ENCODE measurements around the gene EPS15. TPM values are rescaled to one million over a fixed set of nuclear protein-coding genes. Genes with fewer than 3 reads are reported as not detected.

EPS15 gene
- total RNA-seq, 1 experiment from 2014 or later: 26.3 TPM

DNA sequence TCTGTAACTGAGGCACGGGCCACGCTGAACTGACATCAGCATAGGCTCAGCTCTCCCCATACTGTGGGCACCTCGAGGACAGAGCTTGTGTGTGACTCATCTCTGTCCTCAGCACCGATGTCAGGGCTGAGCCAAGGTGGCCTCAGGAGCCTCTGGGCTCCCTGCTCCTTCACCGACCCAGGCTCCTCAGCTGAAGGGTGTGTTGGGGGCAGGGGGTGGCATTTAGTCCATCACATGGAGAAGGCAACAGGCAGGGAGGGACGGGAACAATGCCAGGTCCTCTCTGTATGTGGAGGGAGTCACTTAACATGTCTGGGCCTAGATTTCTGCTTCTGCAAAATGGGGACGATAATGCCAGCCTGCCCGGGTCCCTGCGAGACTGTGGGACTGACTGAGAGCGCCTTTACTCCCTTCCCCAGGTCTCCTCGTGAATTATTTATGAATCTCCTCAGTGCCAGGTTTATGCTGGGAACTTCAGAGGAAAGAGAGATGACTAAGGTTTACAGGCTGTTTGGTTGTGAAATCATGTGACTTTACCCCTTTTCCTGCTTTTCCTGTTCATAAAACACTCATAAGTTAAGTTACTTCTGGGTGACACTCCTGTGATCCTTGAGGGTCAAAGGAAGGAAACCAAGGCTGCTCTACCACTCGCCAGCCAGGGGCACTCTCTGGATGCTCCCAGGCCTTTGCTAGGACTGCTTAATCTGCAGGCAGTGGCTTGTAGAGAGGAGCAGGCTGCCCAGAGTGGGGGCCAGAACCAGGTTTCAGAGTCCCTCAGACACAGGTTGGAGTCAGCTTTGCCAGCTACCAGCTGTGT is 204.9 kb downstream of the EPS15 start:
- Histone ChIP-seq H3K4me3 (ENCODE audit: low read length) (peak overlapping the region; percentile 33; the same call in 1 of the 2 replicates), H3K27ac (ENCODE audit: low read length) (peak overlapping the region; percentile 96), H3K4me1 (ENCODE audit: insufficient read depth, low read length) (peaks cover 36% of the 10 kb centered on the region), H2AFZ (ENCODE audit: low read length) (peak overlapping the region; percentile 63), H3K9ac (ENCODE audit: low read length) (peak overlapping the region; percentile 75), H3K36me3 (ENCODE audit: low read depth, low read length) (no peaks in the 10 kb centered on the region), H3K9me2 (replicated peaks; ENCODE audit: low read length) (no peaks in the 10 kb centered on the region), H3K9me3 (ENCODE audit: low read length) (no peaks in the 10 kb centered on the region), H3K79me2 (ENCODE audit: low read length) (no peaks in the 10 kb centered on the region), H3F3A (ENCODE audit: low read length, unreplicated experiment) (no peaks in the 10 kb centered on the region), H3K4me2 (ENCODE audit: low read length) (peak overlapping the region; percentile 77), H4K20me1 (ENCODE audit: low read length) (no peaks in the 10 kb centered on the region), H3K27me3 (ENCODE audit: low read length) (no peaks in the 10 kb centered on the region)
- intact Hi-C loops (cut with micrococcal nuclease): no loop called here
- DNase-seq (peak; percentile 91), ATAC-seq (peak; percentile 80)
- ChIA-PET CTCF (no interaction called here), POLR2A (ENCODE audit: unreplicated experiment) (interaction anchor here (0.5 kb wide), 1 partner anchor 18 kb away, joined by 7 read pairs; no protein-coding TSS in a partner anchor)
- no peak for TF ChIP-seq EZH2 (IDR thresholded peaks at IDR 0.05; ENCODE audit: low read length, unreplicated experiment)
- TF ChIP-seq, protein P1, sequence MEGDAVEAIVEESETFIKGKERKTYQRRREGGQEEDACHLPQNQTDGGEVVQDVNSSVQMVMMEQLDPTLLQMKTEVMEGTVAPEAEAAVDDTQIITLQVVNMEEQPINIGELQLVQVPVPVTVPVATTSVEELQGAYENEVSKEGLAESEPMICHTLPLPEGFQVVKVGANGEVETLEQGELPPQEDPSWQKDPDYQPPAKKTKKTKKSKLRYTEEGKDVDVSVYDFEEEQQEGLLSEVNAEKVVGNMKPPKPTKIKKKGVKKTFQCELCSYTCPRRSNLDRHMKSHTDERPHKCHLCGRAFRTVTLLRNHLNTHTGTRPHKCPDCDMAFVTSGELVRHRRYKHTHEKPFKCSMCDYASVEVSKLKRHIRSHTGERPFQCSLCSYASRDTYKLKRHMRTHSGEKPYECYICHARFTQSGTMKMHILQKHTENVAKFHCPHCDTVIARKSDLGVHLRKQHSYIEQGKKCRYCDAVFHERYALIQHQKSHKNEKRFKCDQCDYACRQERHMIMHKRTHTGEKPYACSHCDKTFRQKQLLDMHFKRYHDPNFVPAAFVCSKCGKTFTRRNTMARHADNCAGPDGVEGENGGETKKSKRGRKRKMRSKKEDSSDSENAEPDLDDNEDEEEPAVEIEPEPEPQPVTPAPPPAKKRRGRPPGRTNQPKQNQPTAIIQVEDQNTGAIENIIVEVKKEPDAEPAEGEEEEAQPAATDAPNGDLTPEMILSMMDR (conservative IDR thresholded peaks at IDR 0.05; ENCODE audit: low read depth, low read length): no peak
- TF ChIP-seq EZH2phosphoT487 (IDR thresholded peaks at IDR 0.05; ENCODE audit: borderline replicate concordance, low read length): no peak
- BruUV-seq (replicated peaks): TSS peak; percentile 39

DNA sequence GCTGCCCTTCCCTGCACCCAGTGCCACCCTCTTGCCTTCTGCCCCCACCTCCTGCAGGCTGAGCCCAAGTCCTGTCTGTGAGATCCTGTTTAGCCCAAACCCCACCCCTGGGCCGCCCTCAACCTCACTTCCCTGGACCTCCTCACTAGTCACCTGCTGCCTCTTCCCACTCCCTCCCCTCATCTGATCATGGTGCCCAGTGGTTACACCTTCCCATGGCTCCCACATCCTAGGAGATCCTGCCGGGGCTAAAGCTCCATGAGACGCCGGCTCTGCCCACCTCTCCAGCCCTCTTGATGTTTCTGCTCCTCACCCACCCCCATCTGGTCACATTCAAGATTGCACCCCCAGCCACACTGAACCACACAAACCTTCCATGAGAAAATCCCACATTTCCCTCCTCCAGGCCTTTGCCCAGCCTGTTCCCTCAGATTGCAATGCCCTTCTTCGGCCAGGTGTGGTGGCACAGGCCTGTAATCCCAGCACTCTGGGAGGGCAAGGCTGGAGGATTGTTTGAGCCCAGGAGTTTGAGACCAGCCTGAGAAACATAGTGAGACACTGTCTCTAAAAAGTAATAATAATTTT is 205.7 kb downstream of the EPS15 start:
- ChIA-PET CTCF (no interaction called here), POLR2A (ENCODE audit: unreplicated experiment) (interaction anchor here (0.5 kb wide), 1 partner anchor 18 kb away, joined by 7 read pairs; no protein-coding TSS in a partner anchor)
- H3K9me3 ChIP-seq (ENCODE audit: low read length): no peaks in the 10 kb centered on the region
- H4K20me1 ChIP-seq (ENCODE audit: low read length): no peaks in the 10 kb centered on the region
- H3K4me1 ChIP-seq (ENCODE audit: insufficient read depth, low read length): peaks cover 36% of the 10 kb centered on the region
- no peaks in the 10 kb centered on the region for H3F3A ChIP-seq (ENCODE audit: low read length, unreplicated experiment)
- BruUV-seq (replicated peaks): no TSS peak
- H3K27ac ChIP-seq (ENCODE audit: low read length): peak overlapping the region; percentile 96
- H3K9me2 ChIP-seq (replicated peaks; ENCODE audit: low read length): no peaks in the 10 kb centered on the region
- H2AFZ ChIP-seq (ENCODE audit: low read length): peak overlapping the region; percentile 63; the same call in 1 of the 2 replicates
- H3K27me3 ChIP-seq (ENCODE audit: low read length): no peaks in the 10 kb centered on the region
- peak; percentile 32 for DNase-seq
- no peak for TF ChIP-seq EZH2phosphoT487 (IDR thresholded peaks at IDR 0.05; ENCODE audit: borderline replicate concordance, low read length)
- no peak for TF ChIP-seq EZH2 (IDR thresholded peaks at IDR 0.05; ENCODE audit: low read length, unreplicated experiment)
- TF ChIP-seq, protein P1 (conservative IDR thresholded peaks at IDR 0.05; ENCODE audit: low read depth, low read length): peak; percentile 36; the same call in 1 of the 2 replicates
- no peak overlapping the region for H3K4me3 ChIP-seq (ENCODE audit: low read length)
- no peaks in the 10 kb centered on the region for H3K79me2 ChIP-seq (ENCODE audit: low read length)
- intact Hi-C loops (cut with micrococcal nuclease): no loop called here
- peak overlapping the region; percentile 77; the same call in 1 of the 2 replicates for H3K4me2 ChIP-seq (ENCODE audit: low read length)
- peak; percentile 25 for ATAC-seq
- no peaks in the 10 kb centered on the region for H3K36me3 ChIP-seq (ENCODE audit: low read depth, low read length)
- peak overlapping the region; percentile 75 for H3K9ac ChIP-seq (ENCODE audit: low read length)
